HG03045 (cell line): Measurements from ENCODE around the gene SLC7A11.

ENCODE experiments used
- ATAC-seq: cut with Tn5 transposase; IDR thresholded peaks from one replicate; pipeline ENCODE4 v1.9.1; 2021; ENCODE audit warnings: mild to moderate bottlenecking, moderate library complexity; ENCODE audit not compliant: unreplicated experiment

SLC7A11 gene

DNA sequence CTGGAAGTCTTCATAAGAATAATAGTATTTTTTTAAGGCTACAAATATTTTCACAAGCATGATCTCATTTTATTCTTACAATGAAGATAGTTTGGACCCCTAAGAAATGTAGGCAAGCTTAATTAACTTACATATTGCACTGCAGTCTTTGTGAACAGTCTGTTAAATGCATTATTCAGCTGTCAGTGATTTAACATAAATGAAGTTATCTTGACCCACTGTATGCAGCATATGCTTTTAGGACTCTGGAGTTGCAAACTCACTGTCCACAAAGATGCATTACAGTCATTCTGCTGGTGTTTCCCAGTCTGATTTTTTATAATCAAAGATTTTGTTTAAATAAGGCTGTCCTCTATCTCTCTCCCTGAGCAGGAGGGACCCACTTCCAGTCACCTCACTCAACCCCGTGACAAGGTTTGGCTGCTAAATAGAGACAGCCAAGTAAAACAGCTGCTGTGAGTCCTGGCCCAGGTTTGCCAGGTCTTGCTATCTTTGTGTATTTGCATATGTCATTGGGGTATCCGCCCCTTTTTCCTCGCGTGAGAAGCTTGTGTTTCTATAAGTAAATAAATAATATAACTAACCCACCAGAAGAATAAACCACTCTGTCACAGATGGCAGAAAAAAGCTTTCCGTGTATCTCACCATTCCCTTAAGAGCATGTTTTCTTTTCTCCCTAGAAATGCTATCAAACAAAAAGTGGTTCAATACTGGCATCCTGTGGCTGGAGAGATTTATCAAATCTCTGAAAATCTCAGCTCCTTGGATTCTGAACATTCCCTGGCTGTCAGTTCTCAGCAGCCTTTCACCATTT is 67.0 kb downstream of the SLC7A11 start:
- ATAC-seq, result no peak

DNA sequence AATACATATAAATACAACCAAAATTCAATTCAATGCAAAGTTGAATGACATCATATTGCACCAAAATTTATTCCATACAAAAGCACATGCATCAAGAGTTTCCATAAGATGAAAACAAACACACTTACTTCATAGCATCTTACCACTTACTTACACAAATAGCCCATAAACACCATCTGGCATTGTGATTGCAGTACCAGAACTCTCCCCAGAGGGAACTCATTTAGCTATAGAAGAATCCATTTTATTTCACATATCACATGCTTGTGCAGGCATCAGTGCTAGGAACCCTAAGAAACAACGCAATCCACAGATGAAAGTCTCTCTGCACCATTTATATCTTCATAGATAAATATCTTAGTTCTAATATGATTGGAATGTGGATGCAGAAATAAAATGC is 77.9 kb downstream of the SLC7A11 start:
- ATAC-seq, result no peak

DNA sequence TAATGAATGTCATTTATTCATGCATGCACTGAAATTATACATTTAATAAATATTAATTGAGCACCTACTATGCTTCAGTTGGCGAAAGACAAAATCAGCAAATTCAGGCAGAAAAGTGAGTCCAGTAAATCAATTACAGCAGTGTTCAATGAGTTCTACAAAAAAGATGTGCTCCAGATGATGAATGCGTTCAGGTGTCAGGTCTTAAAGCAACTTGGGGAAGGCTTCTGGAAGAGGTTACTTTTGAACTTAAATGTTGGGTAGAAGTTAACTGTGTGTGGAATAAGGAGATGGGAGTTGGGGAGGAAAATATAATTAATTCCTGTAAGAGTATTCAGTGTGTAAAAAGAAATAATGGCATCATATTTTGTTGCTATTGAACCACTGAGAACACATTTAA is 79.0 kb downstream of the SLC7A11 start:
- no peak for ATAC-seq

DNA sequence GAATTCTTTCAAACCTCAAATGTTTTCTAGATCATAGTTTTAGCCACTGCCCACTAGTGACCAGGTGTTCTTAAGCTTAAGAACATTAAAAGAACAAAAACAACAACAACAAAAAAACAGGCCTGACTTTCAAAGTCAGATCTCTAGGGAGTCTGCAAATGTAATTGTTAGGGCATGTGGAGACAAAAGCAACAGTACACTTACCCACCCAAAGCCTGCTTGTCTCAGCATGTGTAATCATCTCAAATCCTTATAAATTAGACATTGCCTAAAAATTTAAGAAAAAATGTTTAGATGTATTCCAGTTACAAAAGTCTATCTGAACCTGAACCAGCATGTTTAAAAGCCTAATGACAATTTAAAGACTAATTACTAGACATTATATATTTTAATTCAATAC is 79.9 kb downstream of the SLC7A11 start:
- ATAC-seq, result no peak

DNA sequence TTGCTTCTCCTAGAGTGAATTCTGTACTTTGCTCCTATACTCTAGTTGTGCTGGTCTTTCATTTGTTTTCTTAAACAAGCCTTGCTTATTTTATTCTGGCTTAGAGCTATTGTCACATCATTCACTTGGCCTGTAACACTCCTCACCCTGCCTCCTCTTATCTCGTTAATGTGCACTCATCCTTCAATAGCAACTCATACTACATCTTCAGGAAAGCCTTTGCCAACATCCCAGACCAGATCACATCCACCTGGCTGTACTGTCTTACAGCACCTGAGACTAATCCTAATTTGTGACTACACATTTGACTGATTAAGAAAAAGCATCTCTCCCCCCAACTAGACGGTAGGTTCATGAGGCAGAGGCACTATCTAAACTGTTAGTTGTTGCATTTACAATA is 80.8 kb downstream of the SLC7A11 start:
- ATAC-seq, result no peak

DNA sequence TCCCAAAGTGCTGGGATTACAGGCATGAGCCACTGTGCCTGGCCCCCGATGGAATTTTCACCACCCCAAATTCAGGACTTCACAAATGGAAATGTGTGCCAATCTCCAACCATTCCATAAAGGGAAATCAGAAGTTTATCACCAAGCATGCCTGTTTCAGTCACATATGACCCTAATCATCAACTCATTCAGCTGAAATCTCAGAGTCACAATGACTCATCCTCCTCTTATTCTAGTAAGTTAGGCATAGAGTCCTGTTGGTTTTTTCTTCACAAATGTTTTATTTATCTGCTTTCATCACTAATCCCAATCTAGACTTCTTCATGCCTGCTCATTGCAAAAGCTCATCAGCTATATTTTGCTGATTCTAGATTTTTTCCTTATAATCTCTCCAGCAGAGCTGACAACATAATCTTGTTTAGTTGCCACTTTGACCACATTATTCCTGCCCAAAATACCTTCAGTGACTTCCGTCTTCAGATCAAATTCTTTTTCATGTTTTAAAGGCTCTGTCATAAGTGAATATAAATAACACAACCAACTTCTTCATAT is 83.3 kb downstream of the SLC7A11 start:
- ATAC-seq, result no peak

DNA sequence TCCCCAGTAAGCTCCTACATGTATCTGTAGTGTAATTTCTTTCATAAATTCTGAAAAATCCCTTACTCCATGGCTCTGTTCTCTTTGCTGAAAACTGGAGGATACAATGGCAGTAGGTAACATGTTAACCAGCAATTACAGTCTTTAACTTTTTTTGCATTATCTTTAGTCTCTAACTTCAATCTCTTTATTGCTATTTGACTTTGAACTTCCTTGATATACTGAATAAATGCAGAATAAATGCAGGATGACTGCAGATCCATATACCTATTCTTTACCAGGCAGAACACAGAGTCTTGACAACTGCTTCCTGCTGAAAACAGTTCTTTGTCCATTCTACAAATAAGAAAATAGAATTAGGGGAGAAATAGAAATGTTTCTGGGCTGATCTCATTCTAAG is 101.3 kb downstream of the SLC7A11 start:
- no peak for ATAC-seq

DNA sequence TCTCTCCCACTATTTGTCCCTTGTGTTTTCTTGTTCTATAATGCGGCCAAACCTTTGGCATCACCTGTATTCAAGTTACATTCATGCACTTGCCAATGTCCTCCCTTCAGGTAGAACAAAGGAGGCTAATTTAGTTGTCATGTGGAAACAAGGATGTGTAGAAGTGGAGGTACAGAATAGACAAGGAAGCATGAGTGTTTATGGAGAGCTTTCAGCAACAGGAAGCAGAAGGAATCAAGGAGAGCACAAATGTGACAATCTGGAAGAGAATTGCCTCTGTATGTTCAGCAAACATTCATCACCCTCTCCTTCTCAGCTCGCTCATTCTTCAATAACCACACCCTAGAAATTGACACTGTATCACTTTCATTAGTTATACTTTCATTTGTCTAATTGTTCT is 103.4 kb downstream of the SLC7A11 start:
- ATAC-seq, result no peak

DNA sequence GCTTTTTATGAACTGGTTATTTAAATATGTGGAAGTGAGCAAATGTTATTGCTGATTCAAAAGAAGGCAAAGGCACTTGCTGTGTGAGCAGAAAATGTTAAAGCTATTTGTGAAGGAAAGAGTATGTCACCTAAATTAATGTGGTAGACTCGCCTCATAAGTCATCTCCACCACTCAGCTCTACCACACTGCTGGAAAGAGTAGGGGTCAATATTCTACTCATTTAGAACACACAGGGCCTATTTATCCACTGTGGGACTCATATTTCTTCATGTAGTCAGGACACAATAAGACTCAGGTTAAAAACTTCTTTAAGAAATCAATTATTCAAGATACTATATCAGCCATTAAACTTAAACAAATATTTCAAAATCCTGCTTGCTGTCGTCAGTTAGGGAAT is 106.5 kb downstream of the SLC7A11 start:
- ATAC-seq, result no peak

DNA sequence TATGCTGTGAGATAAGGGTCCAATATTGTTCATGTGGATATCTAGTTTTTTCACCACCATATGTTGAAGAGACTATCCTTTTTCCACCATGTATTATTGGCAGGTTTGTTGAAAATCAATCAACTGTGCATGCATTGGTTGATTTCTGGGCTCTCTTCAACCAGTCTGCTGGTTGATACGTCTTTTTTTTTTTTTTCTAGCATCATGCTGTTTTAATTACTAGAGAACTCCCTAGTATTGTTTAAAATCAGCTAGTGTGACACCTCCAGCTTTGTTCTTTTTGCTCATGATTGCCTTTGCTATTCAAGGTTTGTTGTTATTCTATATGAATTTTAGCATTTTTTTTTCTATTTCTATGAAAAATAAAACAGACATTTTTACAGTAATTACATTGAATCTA is 123.9 kb downstream of the SLC7A11 start:
- no peak for ATAC-seq

DNA sequence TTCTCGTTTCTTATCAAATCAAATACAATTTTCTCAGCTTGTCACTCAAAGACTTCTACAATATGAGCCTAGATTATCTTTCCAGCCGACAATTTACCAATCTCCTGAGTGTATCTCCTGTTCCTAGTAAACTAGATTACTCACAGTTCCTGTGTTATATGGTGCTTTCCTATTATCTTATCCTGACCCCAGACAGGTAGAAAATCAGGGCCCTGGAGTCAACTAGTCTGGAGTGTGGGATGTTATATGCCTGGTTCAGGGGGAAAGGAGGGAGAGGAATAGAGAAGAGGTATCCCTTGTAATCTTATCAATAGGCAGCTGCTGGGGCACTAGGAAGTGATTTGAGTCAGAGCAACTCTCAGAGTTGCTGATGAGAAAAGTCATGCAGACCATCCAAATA is 127.1 kb downstream of the SLC7A11 start:
- ATAC-seq, result no peak

DNA sequence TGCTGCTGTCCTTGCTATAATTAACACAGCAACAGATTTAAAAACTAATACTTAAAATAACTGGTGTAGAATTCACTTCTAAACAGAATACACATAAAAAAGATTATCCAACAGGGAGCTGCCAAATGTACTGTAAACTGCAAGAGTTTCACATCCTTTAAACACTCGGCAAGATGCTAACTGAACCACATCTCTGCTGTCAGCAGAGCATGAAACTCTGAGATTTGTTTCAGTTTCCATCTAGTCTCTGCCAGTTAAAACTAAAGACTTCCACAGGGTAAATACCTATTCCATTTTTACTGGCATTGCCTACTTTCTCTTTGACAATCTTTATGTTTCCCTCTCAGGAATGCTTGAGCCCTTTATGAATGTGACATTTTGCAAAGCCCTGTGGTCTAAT is 127.7 kb downstream of the SLC7A11 start:
- peak; percentile 98 for ATAC-seq
